Liver (tissue), 9 donors: ENCODE results near the gene NOP14. TPM values are rescaled to one million over a fixed set of nuclear protein-coding genes. Genes with fewer than 3 reads are reported as not detected.

Source experiments
- DNase-seq: peaks from one replicate; pipeline ENCODE4 v3.0.0-alpha.2; 2017; ENCODE audit warnings: low spot score
- H3K27ac ChIP-seq, 2 donors: one replicate each; pipeline ENCODE4 v1.7.0; 2013; ENCODE audit warnings: inconsistent platforms in 2 of 2, low read length in 2 of 2, control low read depth in 1 of 2, low read depth in 1 of 2, mild to moderate bottlenecking in 1 of 2
- H3K27me3 ChIP-seq, 4 donors: one replicate each; pipeline versions ENCODE4 v1.6.1 to v1.7.0; 2013; ENCODE audit warnings: low read length in 3 of 4, inconsistent platforms in 1 of 4, mild to moderate bottlenecking in 1 of 4, moderate library complexity in 1 of 4; ENCODE audit not compliant: control insufficient read depth in 4 of 4, insufficient read depth in 4 of 4
- H3K36me3 ChIP-seq, 4 donors: one replicate each; pipeline versions ENCODE4 v1.6.1 to v1.7.0; 2013; ENCODE audit warnings: low read length in 3 of 4, mild to moderate bottlenecking in 3 of 4, low read depth in 1 of 4, moderate library complexity in 1 of 4; ENCODE audit not compliant: control insufficient read depth in 4 of 4, insufficient read depth in 3 of 4
- H3K4me1 ChIP-seq, 4 donors: one replicate each; pipeline versions ENCODE4 v1.6.1 to v1.7.0; 2013; ENCODE audit warnings: low read length in 3 of 4, mild to moderate bottlenecking in 3 of 4, moderate library complexity in 1 of 4; ENCODE audit not compliant: control insufficient read depth in 4 of 4, insufficient read depth in 4 of 4
- H3K4me3 ChIP-seq, 3 donors: one replicate each; pipeline versions ENCODE4 v1.6.1 to v1.7.0; 2013; ENCODE audit warnings: low read length in 3 of 3, control low read depth in 1 of 3, low read depth in 1 of 3, mild to moderate bottlenecking in 1 of 3
- H3K9ac ChIP-seq, 2 donors: one replicate each; pipeline ENCODE4 v1.7.0; 2013; ENCODE audit warnings: low read length in 2 of 2, mild to moderate bottlenecking in 2 of 2, moderate library complexity in 2 of 2, control low read depth in 1 of 2, low read depth in 1 of 2
- H3K9me3 ChIP-seq, 4 donors: one replicate each; pipeline versions ENCODE4 v1.6.1 to v1.7.0; 2013; ENCODE audit warnings: low read length in 3 of 4; ENCODE audit not compliant: control insufficient read depth in 4 of 4
- EGR1 ChIP-seq, 2 donors: IDR thresholded peaks; 2 replicates each; pipeline ENCODE4 v1.6.1; 2016 to 2018; ENCODE audit warnings: antibody characterized with exemption in 2 of 2, low read depth in 2 of 2
- FOXA1 ChIP-seq: IDR thresholded peaks from 2 replicates; pipeline ENCODE4 v1.6.1; 2016; ENCODE audit warnings: antibody characterized with exemption
- FOXA2 ChIP-seq: IDR thresholded peaks from 2 replicates; pipeline ENCODE4 v1.6.1; 2016; ENCODE audit warnings: antibody characterized with exemption
- GABPA ChIP-seq, 2 donors: IDR thresholded peaks in 1 of 2; conservative IDR thresholded peaks in 1 of 2; 2 replicates each; pipeline ENCODE4 v1.6.1; 2016; ENCODE audit warnings: antibody characterized with exemption in 2 of 2, mild to moderate bottlenecking in 1 of 2, moderate library complexity in 1 of 2
- HNF4A ChIP-seq, 2 donors: conservative IDR thresholded peaks; 2 replicates each; pipeline ENCODE4 v1.6.1; 2016; ENCODE audit warnings: antibody characterized with exemption in 2 of 2, mild to moderate bottlenecking in 2 of 2
- JUND ChIP-seq, 2 donors: IDR thresholded peaks; 2 replicates each; pipeline ENCODE4 v1.6.1; 2016; ENCODE audit warnings: antibody characterized with exemption in 2 of 2
- NR2F2 ChIP-seq: IDR thresholded peaks from 2 replicates; pipeline ENCODE4 v1.6.1; 2016; ENCODE audit warnings: antibody characterized with exemption
- RAD21 ChIP-seq, 2 donors: IDR thresholded peaks; 2 replicates each; pipeline ENCODE4 v1.6.1; 2016; ENCODE audit warnings: antibody characterized with exemption in 2 of 2, mild to moderate bottlenecking in 2 of 2
- REST ChIP-seq: IDR thresholded peaks from 2 replicates; pipeline ENCODE4 v1.6.1; 2016; ENCODE audit warnings: antibody characterized with exemption, mild to moderate bottlenecking
- RXRA ChIP-seq, 2 donors: IDR thresholded peaks; 2 replicates each; pipeline ENCODE4 v1.6.1; 2017 to 2018; ENCODE audit warnings: antibody characterized with exemption in 2 of 2, mild to moderate bottlenecking in 1 of 2
- SP1 ChIP-seq: IDR thresholded peaks from 2 replicates; pipeline ENCODE4 v1.6.1; 2018; ENCODE audit warnings: antibody characterized with exemption, mild to moderate bottlenecking
- YY1 ChIP-seq: IDR thresholded peaks from 2 replicates; pipeline ENCODE4 v1.6.1; 2016; ENCODE audit warnings: antibody characterized with exemption, mild to moderate bottlenecking
- ZBTB33 ChIP-seq: IDR thresholded peaks from 2 replicates; pipeline ENCODE4 v1.6.1; 2016; ENCODE audit warnings: antibody characterized with exemption
- whole genome bisulfite sequencing: extraction: QIAGEN DNeasy Blood & Tissue Kit; methylation state at CpG from one replicate; pipeline ENCODE4 v1.1.7; 2013; 5-methylcytosine and 5-hydroxymethylcytosine counted together
- polyA plus RNA-seq, 2 donors: library from polyadenylated mRNA; stranded (reverse) in 1 of 2; unstranded in 1 of 2; fragments of 200-250 nt in 1 of 2; fragments of >200 nt in 1 of 2; fragmentation: Nextera tagmentation in 1 of 2; extraction: Ambion mirVana in 1 of 2; gene quantifications; one replicate each; pipeline versions ENCODE4 v1.2.1 to v1.2.3, GENCODE V29; 2013 to 2015
- total RNA-seq, 2 donors: library from RNA; depleted of rRNA; stranded (reverse); fragments of >200 nt; gene quantifications; one replicate each; pipeline ENCODE4 v1.2.3, GENCODE V29; 2014
- TF ChIP-seq, protein P1 (sequence below): fragments of 150-350 bp; IDR thresholded peaks from 2 replicates; pipeline ENCODE4 v1.5.1; 2017; ENCODE audit warnings: improper control_type of control experiment, low read depth, low read length; ENCODE audit not compliant: missing input control
- donor health status: healthy.
- donor health status: healthy.
- donor health status: healthy.
- donor health status: healthy.
- donor health status: healthy.

NOP14 gene
- total and polyA plus RNA-seq, 4 donors = 10.5 to 22.9 (median 14.4) TPM

DNA sequence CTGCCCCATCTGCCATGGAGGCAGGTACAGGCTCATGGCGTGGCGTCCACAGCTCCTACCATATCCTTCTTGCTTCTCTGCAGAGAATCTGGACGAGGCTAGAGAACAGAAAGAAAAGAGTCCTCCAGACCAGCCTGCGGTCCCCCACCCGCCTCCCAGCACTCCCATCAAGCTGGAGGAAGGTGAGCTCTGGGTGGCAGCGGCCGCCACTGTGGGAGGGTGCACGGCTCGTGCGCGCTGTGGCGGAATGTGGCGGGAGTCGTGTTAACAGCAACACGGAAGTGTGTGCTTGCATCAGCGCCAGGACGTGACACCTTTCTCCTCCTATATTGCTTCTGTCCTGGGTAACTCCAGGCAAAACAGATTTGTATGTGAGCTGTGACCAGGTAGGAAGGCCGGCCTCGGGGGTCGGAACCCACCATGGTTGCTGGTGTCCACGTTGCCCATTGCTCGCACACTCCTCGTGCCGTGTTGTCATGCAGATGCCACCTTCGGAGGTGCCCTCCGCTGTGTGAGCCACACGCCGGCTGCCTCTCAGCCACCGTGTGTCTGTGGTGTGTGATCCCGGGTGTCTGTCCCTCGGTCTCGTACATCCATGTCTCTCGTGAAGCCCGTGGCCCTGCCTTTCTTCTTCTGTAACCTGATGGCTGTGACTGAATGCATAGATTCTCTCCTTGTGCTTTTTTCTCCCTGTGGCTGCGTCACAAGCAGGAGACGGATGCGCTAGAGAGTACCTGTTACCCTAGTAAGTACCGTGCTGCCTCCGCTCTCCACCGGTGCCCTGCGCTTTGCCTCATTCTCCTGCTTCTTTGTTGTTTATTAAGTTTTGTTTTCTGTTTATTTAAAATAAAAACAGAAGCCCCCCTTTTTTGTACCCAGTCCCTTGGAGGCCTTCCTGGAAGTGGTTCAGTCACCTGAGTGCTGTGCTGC, 37.0 kb downstream of the NOP14 start:
- no peak overlapping the region for H3K27ac ChIP-seq
- no peaks in the 10 kb centered on the region for H3K9me3 ChIP-seq
- WGBS = 95% methylated on average over 41 of the region's 41 CpGs
- H3K4me1 ChIP-seq = peaks cover 0 to 19% (median 11%) of the 10 kb centered on the region in 4 donors
- no peak overlapping the region for H3K9ac ChIP-seq
- peaks cover 14 to 38% (median 24%) of the 10 kb centered on the region in 4 donors for H3K36me3 ChIP-seq
- TF ChIP-seq YY1 (no peak), FOXA1 (no peak), JUND (IDR thresholded peaks at IDR 0.05) (no peak), HNF4A (conservative IDR thresholded peaks at IDR 0.05) (no peak), EGR1 (IDR thresholded peaks at IDR 0.05; ENCODE audit: low read depth in 2 of 2) (no peak), RXRA (IDR thresholded peaks at IDR 0.05) (no peak), GABPA (IDR thresholded peaks at IDR 0.05 in 1 of 2, conservative IDR thresholded peaks at IDR 0.05 in 1 of 2) (no peak), RAD21 (IDR thresholded peaks at IDR 0.05) (no peak), REST (no peak)
- TF ChIP-seq, protein P1, sequence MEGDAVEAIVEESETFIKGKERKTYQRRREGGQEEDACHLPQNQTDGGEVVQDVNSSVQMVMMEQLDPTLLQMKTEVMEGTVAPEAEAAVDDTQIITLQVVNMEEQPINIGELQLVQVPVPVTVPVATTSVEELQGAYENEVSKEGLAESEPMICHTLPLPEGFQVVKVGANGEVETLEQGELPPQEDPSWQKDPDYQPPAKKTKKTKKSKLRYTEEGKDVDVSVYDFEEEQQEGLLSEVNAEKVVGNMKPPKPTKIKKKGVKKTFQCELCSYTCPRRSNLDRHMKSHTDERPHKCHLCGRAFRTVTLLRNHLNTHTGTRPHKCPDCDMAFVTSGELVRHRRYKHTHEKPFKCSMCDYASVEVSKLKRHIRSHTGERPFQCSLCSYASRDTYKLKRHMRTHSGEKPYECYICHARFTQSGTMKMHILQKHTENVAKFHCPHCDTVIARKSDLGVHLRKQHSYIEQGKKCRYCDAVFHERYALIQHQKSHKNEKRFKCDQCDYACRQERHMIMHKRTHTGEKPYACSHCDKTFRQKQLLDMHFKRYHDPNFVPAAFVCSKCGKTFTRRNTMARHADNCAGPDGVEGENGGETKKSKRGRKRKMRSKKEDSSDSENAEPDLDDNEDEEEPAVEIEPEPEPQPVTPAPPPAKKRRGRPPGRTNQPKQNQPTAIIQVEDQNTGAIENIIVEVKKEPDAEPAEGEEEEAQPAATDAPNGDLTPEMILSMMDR = no peak
- H3K27me3 ChIP-seq = no peaks in the 10 kb centered on the region
- no peak for DNase-seq
- no peak overlapping the region for H3K4me3 ChIP-seq

GRCh38 chr4:2925496-2925895, 37.7 kb downstream of the NOP14 start:
- 96% methylated on average over 5 of the region's 5 CpGs for WGBS
- H3K27me3 ChIP-seq = no peaks in the 10 kb centered on the region
- H3K36me3 ChIP-seq = peaks cover 14 to 38% (median 24%) of the 10 kb centered on the region in 4 donors
- TF ChIP-seq FOXA2 = no peak
- TF ChIP-seq SP1 = no peak
- no peak for TF ChIP-seq JUND (IDR thresholded peaks at IDR 0.05)
- no peak for TF ChIP-seq ZBTB33
- no peak for TF ChIP-seq NR2F2
- TF ChIP-seq FOXA1 = no peak
- no peak for TF ChIP-seq RXRA (IDR thresholded peaks at IDR 0.05)
- no peak for TF ChIP-seq HNF4A (conservative IDR thresholded peaks at IDR 0.05)
- no peak for TF ChIP-seq YY1
- no peak for TF ChIP-seq REST
- no peak overlapping the region for H3K9ac ChIP-seq
- no peak overlapping the region for H3K27ac ChIP-seq
- H3K9me3 ChIP-seq = no peaks in the 10 kb centered on the region
- H3K4me1 ChIP-seq = peaks cover 0 to 19% (median 9%) of the 10 kb centered on the region in 4 donors
- no peak for DNase-seq
- H3K4me3 ChIP-seq = no peak overlapping the region
